ENCODE results near the gene C11orf68.

DNA sequence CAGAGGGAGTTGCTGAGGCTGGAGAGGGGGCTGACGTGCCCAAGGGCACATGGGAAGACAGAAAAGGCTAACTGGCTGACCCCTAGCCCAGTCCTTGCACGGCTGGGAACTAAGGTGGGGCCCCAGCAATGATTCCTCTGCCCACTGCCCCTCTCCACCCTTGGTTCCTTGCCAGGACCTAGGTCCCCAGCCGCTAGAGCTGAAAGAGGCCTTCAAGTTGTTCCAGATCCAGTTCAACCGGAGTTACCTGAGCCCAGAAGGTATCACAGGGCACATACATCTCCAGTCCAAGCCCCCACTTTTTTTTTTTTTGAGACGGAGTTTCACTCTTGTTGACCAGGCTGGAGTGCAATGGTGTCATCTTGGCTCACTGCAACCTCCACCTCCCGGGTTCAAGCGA, 38.8 kb downstream of the C11orf68 start:
- TF ChIP-seq CTCF (IDR thresholded peaks at IDR 0.05 in 8 of 11, conservative IDR thresholded peaks at IDR 0.05 in 3 of 11) (no peak), POLR2AphosphoS5 (IDR thresholded peaks at IDR 0.05) (no peak)
